HS-5 (cell line): ENCODE data around the gene RACGAP1.
A peak's percentile ranks its signal among the peaks of the same experiment; 100 is the strongest.

Experiments used
- DNase-seq: peaks from one replicate; pipeline ENCODE4 v3.0.0-alpha.2; 2012; ENCODE audit warnings: low read depth

RACGAP1 gene

GRCh38 chr12:49968471-49968870 lies 56.8 kb downstream of the RACGAP1 start:
- DNase-seq = no peak

DNA sequence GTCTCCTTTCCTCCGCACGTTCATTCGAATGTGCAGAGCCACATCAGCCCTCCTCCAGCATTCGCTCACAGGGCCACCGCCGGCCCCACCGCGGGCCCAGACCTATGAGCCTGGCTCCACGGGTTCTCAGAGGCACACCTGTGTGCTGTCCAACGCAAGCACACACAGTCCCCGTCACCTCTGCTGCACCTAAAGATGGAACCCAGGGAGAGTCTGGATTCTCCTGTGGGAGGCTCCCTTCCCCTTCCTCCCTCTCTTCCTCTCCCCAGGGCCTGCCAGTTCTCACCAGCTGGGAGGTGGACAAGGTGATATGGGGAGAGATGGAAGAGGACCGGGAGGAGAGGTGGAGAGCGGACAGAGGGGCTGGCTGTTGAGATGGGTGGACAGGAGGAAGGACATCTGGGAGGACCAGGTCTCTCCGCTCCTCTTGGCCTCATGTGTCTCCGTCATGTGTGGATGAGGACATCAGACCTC lies 57.5 kb downstream of the RACGAP1 start:
- DNase-seq = no peak

GRCh38 chr12:49967042-49967776 lies 58.1 kb downstream of the RACGAP1 start:
- peak; percentile 46 for DNase-seq

DNA sequence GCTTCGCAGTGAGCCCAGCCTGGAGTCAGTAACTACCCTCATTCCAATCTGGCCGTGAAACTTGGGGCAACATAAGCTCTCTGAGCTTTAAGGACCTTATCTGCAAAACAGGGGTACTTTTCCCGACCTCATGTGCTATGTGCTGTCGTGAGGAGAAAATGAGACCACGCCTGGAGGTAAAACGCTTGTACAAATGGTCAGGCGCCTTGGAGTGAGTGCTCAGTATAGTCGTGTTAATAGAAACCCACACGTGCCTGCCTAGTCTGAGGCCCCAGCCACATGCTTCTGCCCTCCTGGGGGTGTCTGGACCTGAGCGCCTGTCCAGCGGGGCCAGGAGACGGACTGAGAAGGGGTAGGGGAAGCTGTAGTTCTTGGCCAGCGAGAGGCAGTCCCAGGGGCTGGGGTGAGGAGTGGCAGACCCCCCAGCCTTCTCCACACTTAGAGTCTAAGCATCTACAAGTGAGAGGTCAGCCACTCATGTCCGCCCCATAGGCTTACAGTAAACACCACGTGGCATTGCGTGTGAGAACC lies 58.7 kb downstream of the RACGAP1 start:
- DNase-seq = no peak

DNA sequence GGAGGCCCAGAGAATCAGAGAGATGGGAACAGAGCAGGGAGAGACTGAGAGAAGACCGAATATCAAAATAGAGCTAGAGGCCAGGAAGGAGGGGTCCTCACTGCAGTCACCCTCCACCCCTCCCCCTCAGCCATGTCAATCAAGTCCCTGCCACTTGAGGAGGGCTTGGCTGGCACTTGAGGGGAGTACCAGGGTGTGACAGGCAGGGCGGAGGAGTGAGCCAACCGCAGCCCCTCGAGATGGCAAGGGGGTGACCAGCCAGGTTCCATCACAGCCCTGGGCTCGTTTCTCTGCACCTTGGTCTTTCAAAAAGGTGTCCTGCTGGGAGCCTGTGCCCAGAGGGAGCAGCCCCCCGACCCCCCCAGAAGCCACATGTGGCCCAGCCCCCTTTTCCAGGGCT lies 59.5 kb downstream of the RACGAP1 start:
- no peak for DNase-seq

- DNase-seq = no peak
Observed at GRCh38 chr12:49964849-49965624, 60.3 kb downstream of the RACGAP1 start.

DNA sequence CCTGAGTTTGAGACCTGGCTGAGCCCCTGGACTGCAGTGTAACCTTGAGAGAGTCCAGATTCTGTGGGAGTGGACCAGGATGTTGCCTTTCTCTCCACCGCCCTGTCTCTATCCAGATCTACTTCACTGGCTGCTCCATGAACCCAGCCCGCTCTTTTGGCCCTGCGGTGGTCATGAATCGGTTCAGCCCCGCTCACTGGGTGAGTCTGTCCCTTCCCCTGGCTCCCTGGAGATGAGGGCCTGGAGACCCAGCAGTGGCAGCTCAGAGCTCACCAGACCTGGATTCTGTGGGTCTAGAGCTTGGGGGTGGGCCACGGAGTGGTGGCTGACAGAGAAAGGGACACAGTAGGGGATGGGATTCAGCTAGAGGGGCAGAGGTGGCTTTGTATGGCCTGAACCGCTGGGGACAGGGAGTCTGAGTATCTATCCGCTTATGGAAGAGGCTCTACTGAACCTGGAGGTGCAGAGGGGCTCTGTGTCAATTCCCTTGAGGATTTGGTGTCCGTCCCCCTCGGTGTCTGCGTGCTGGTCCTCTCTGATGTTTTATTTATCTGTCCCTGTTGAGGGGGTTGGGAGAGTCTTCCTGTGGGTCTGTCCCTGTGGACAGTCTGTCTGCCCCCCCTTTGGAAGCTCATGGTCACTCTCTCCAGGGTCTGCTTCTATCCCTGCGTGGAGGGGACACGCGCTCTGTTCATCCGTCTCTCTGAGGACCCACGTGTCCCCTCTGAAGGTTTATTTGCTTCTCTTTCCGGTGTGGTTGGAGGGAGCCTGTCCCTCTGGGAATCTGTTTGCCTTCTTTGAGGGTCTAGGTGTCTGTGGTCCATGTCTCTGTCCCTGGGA lies 61.1 kb downstream of the RACGAP1 start:
- DNase-seq = no peak

- no peak for DNase-seq
Observed at GRCh38 chr12:49962861-49963765, 62.2 kb downstream of the RACGAP1 start.

- no peak for DNase-seq
Observed at GRCh38 chr12:49961993-49962764, 63.1 kb downstream of the RACGAP1 start.

DNA sequence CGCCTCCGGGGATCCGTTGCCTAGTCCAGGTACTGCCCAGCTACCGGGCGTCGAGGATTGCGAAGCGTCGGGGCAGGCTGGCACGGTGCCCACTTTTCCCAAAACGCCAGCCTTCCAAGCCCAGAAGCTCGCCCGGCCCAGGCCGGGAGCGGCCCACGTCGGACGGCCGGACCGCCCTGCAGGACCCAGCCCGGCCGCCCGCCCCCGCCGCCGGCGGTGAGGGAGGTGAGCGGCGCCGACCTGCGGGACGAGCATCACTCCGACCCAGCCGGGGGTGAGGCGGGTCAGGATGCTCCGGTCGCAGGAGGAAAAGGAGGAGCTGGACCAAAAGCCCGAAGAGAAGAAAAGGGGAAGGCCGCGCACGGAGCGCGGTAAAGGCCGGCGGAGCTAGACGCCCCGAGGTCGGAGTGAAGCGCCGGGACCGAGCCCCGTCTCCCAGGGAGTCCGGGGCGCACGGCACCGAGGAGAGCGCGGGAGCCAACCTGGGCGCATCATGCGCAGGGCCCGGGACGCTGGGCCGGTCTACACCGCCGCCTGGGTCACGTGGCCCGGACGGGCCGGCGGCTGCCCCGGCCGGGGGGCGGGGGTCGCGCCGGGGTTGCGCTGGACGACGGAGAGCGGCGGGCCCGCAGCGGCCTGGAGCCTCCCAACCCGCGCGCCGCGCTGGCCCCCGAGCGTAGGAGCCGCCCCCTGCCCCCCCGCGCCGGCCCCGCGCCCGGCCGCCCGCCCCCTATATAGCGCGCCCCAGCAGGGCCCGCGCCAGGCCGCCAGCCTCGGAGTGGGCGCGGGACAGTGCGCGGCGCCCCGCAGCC lies 64.0 kb downstream of the RACGAP1 start, which contains the start of gene AQP5:
Gene AQP5 (plus strand): TSS at position 762 of the 812 bp plus-strand sequence. CDS start 146 bp downstream, outside the sequence.
- no peak for DNase-seq

GRCh38 chr12:49960474-49961110 lies 64.7 kb downstream of the RACGAP1 start:
- DNase-seq = no peak

GRCh38 chr12:49959685-49960473 lies 65.4 kb downstream of the RACGAP1 start:
- no peak for DNase-seq

- DNase-seq = no peak
Observed at GRCh38 chr12:49957570-49957967, 67.7 kb downstream of the RACGAP1 start.

- no peak for DNase-seq
Observed at GRCh38 chr12:49956663-49957569, 68.4 kb downstream of the RACGAP1 start.

DNA sequence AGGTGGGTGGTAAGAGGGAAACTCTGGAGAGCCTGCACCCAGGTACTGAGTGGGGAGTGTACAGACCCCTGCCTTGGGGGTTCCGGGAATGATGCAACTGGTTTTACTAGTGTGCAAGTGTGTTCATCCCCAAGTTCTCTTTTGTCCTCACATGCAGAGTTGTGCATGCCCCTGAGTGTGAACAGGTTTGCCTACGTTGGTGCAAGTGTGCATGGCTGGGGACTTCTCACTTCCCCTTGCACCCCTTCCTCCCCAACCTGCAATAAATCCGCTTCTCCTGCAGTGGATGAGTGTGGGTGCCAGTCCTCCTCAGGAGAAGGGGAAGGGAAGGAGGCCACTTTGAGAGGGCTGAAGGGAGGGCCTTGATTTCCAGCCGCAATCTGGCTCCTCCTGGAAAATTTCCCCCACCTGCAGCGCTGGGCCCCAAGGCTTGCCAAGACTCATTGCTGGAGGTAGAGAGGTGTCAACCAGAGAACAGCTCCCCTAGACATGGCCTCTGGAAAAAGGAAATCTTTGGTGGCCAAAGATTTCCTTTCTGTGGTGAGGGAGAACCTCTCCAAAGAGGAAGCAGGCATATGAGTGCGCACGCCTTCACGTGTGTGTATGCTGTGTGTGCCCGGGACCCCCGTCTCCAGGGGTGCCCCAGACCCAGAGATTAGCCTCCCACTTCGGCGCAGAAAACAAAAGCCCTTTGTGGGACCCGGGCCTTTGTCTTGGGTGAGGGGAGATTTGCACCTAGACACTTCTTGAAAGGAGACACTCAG lies 69.2 kb downstream of the RACGAP1 start:
- DNase-seq = no peak
